HUES64 (cell line): Measurements from ENCODE around the gene GPX6.

Experiments used
- H3K27ac ChIP-seq: 2 replicates; pipeline ENCODE4 v1.7.0; 2013; ENCODE audit warnings: low read depth, low read length, inconsistent platforms
- H3K27me3 ChIP-seq: 2 replicates; pipeline ENCODE4 v1.6.1; 2013; ENCODE audit warnings: mild to moderate bottlenecking, low read length; ENCODE audit not compliant: insufficient read depth
- H3K36me3 ChIP-seq: 2 replicates; pipeline ENCODE4 v1.6.1; 2013; ENCODE audit warnings: mild to moderate bottlenecking, low read length; ENCODE audit not compliant: insufficient read depth
- H3K4me1 ChIP-seq: 2 replicates; pipeline ENCODE4 v1.6.1; 2013; ENCODE audit warnings: mild to moderate bottlenecking, low read length, moderate library complexity; ENCODE audit not compliant: insufficient read depth
- H3K4me3 ChIP-seq: 2 replicates; pipeline ENCODE4 v1.5.1; 2013; ENCODE audit warnings: mild to moderate bottlenecking, low read length, moderate library complexity
- H3K9ac ChIP-seq: 2 replicates; pipeline ENCODE4 v1.6.1; 2013; ENCODE audit warnings: mild to moderate bottlenecking, low read depth, low read length
- H3K9me3 ChIP-seq: 2 replicates; pipeline ENCODE4 v1.6.1; 2013; ENCODE audit warnings: low read depth, low read length; ENCODE audit not compliant: insufficient read depth
- WGBS: fragments of 150-250, 120-280 bp; methylation state at CpG from one replicate; pipeline ENCODE4 v1.1.7; 2013; ENCODE audit warnings: missing lambda C conversion rate; 5-methylcytosine and 5-hydroxymethylcytosine counted together

GPX6 gene

GRCh38 chr6:28497306-28497705 lies 18.3 kb downstream of the GPX6 start:
- 100% methylated on average over 1 of the region's 1 CpG for WGBS
- no peaks in the 10 kb centered on the region for H3K9me3 ChIP-seq
- H3K9ac ChIP-seq = no peak overlapping the region
- H3K4me1 ChIP-seq = no peaks in the 10 kb centered on the region
- H3K4me3 ChIP-seq = no peak overlapping the region
- no peak overlapping the region for H3K27ac ChIP-seq
- H3K36me3 ChIP-seq = no peaks in the 10 kb centered on the region
- H3K27me3 ChIP-seq = no peaks in the 10 kb centered on the region; the same call in 1 of the 2 replicates

- no peak overlapping the region for H3K27ac ChIP-seq
- 87% methylated on average over 2 of the region's 2 CpGs for WGBS
- H3K4me3 ChIP-seq = no peak overlapping the region
- no peaks in the 10 kb centered on the region for H3K9me3 ChIP-seq
- no peak overlapping the region for H3K9ac ChIP-seq
- no peaks in the 10 kb centered on the region; the same call in 1 of the 2 replicates for H3K27me3 ChIP-seq
- no peaks in the 10 kb centered on the region for H3K4me1 ChIP-seq
- H3K36me3 ChIP-seq = no peaks in the 10 kb centered on the region
These were observed 19.4 kb downstream of the GPX6 start for GRCh38 chr6:28496099-28496779.

GRCh38 chr6:28491984-28492317 lies 23.6 kb downstream of the GPX6 start:
- Histone ChIP-seq H3K27me3 (peaks cover 3% of the 10 kb centered on the region; the same call in 1 of the 2 replicates), H3K4me1 (no peaks in the 10 kb centered on the region), H3K4me3 (no peak overlapping the region), H3K36me3 (no peaks in the 10 kb centered on the region), H3K9ac (no peak overlapping the region), H3K27ac (no peak overlapping the region), H3K9me3 (no peaks in the 10 kb centered on the region)
- WGBS = 71% methylated on average over 2 of the region's 3 CpGs

- no peaks in the 10 kb centered on the region for H3K9me3 ChIP-seq
- peak overlapping the region; percentile 93 for H3K4me3 ChIP-seq
- H3K9ac ChIP-seq = peak overlapping the region; percentile 78
- H3K27ac ChIP-seq = peak overlapping the region; percentile 67; the same call in 1 of the 2 replicates
- peaks cover 3% of the 10 kb centered on the region; the same call in 1 of the 2 replicates for H3K27me3 ChIP-seq
- 14% methylated on average over 23 of the region's 23 CpGs for WGBS
- no peaks in the 10 kb centered on the region for H3K36me3 ChIP-seq
- no peaks in the 10 kb centered on the region for H3K4me1 ChIP-seq
These were observed 25.2 kb downstream of the GPX6 start for GRCh38 chr6:28490205-28490890.

- Histone ChIP-seq H3K4me3 (peak overlapping the region; percentile 93), H3K27ac (peak overlapping the region; percentile 67)
- WGBS = under 1% methylated on average over 36 of the region's 40 CpGs
These were observed 26.0 kb downstream of the GPX6 start for GRCh38 chr6:28489366-28490204.

GRCh38 chr6:28488916-28489365 lies 26.7 kb downstream of the GPX6 start:
- WGBS = 3% methylated on average over 10 of the region's 14 CpGs
- Histone ChIP-seq H3K27me3 (peaks cover 3% of the 10 kb centered on the region; the same call in 1 of the 2 replicates), H3K9ac (peak overlapping the region; percentile 57; the same call in 1 of the 2 replicates), H3K4me1 (no peaks in the 10 kb centered on the region), H3K9me3 (no peaks in the 10 kb centered on the region), H3K27ac (peak overlapping the region; percentile 42; the same call in 1 of the 2 replicates), H3K36me3 (no peaks in the 10 kb centered on the region), H3K4me3 (peak overlapping the region; percentile 93)

More at GRCh38 chr6:28489366-28490204, 26.0 kb downstream of the GPX6 start:
- no peaks in the 10 kb centered on the region for H3K36me3 ChIP-seq
- no peaks in the 10 kb centered on the region for H3K4me1 ChIP-seq
- H3K27me3 ChIP-seq = peaks cover 3% of the 10 kb centered on the region; the same call in 1 of the 2 replicates
- no peaks in the 10 kb centered on the region for H3K9me3 ChIP-seq
- H3K9ac ChIP-seq = peak overlapping the region; percentile 78

- H3K4me3 ChIP-seq = no peak overlapping the region
- H3K27ac ChIP-seq = no peak overlapping the region
- no peaks in the 10 kb centered on the region for H3K9me3 ChIP-seq
- no peak overlapping the region for H3K9ac ChIP-seq
- no peaks in the 10 kb centered on the region for H3K4me1 ChIP-seq
- WGBS = 90% methylated on average over 3 of the region's 3 CpGs
- no peaks in the 10 kb centered on the region for H3K36me3 ChIP-seq
- H3K27me3 ChIP-seq = peaks cover 7% of the 10 kb centered on the region
These were observed 28.4 kb downstream of the GPX6 start for GRCh38 chr6:28486988-28487742.

- H3K4me1 ChIP-seq = no peaks in the 10 kb centered on the region
- no peak overlapping the region for H3K27ac ChIP-seq
- H3K9ac ChIP-seq = no peak overlapping the region
- H3K4me3 ChIP-seq = no peak overlapping the region
- H3K9me3 ChIP-seq = no peaks in the 10 kb centered on the region
- WGBS = 100% methylated on average over 1 of the region's 1 CpG
- no peaks in the 10 kb centered on the region for H3K36me3 ChIP-seq
- peaks cover 13% of the 10 kb centered on the region for H3K27me3 ChIP-seq
These were observed 29.1 kb downstream of the GPX6 start for GRCh38 chr6:28486533-28486932.

GRCh38 chr6:28485482-28485881 lies 30.1 kb downstream of the GPX6 start:
- no peaks in the 10 kb centered on the region for H3K4me1 ChIP-seq
- no peaks in the 10 kb centered on the region for H3K36me3 ChIP-seq
- H3K4me3 ChIP-seq = no peak overlapping the region
- H3K27me3 ChIP-seq = peaks cover 21% of the 10 kb centered on the region
- no peak overlapping the region for H3K27ac ChIP-seq
- no peaks in the 10 kb centered on the region for H3K9me3 ChIP-seq
- 86% methylated on average over 3 of the region's 3 CpGs for WGBS
- no peak overlapping the region for H3K9ac ChIP-seq

- 88% methylated on average over 9 of the region's 9 CpGs for WGBS
- Histone ChIP-seq H3K4me3 (no peak overlapping the region), H3K4me1 (no peaks in the 10 kb centered on the region), H3K27me3 (peaks cover 27% of the 10 kb centered on the region), H3K27ac (no peak overlapping the region), H3K9me3 (no peaks in the 10 kb centered on the region), H3K36me3 (no peaks in the 10 kb centered on the region), H3K9ac (no peak overlapping the region)
These were observed 35.2 kb downstream of the GPX6 start for GRCh38 chr6:28480253-28480932.
